AG10803 (cell line): ENCODE measurements around the gene PIK3CD.

ENCODE experiments used
- DNase-seq: peaks from one replicate; pipeline ENCODE4 v3.0.0; 2010; ENCODE audit warnings: low read depth
- H3K4me3 ChIP-seq: 2 replicates; pipeline ENCODE4 v1.5.1; 2011; ENCODE audit warnings: mild to moderate bottlenecking, low read length, control low read depth
- TF ChIP-seq, protein P1 (sequence below): conservative IDR thresholded peaks from 2 replicates; pipeline ENCODE4 v1.5.1; 2011; ENCODE audit warnings: mild to moderate bottlenecking, low read length, control low read depth, inconsistent platforms

Gene PIK3CD

DNA sequence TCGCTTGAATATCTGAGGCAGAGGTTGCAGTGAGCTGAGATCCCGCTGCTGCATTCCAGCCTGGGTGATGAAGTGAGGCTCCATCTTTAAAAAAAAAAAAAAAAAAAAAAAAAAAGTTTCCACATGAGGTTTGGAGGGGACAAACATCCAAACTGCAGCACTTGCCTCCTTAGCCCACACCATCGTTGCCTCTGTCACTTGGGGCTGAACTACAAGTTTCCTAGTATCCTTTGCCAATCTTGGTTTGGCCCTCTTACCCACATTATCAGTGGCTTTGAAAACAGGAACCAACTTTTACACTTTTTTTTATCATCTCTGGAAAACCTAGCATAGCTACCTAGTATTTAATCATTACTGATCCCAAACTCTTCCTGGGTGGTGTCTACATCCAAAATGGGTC lies 113.0 kb downstream of the PIK3CD start:
- no peak for DNase-seq
- H3K4me3 ChIP-seq, result no peak overlapping the region
- TF ChIP-seq, protein P1, sequence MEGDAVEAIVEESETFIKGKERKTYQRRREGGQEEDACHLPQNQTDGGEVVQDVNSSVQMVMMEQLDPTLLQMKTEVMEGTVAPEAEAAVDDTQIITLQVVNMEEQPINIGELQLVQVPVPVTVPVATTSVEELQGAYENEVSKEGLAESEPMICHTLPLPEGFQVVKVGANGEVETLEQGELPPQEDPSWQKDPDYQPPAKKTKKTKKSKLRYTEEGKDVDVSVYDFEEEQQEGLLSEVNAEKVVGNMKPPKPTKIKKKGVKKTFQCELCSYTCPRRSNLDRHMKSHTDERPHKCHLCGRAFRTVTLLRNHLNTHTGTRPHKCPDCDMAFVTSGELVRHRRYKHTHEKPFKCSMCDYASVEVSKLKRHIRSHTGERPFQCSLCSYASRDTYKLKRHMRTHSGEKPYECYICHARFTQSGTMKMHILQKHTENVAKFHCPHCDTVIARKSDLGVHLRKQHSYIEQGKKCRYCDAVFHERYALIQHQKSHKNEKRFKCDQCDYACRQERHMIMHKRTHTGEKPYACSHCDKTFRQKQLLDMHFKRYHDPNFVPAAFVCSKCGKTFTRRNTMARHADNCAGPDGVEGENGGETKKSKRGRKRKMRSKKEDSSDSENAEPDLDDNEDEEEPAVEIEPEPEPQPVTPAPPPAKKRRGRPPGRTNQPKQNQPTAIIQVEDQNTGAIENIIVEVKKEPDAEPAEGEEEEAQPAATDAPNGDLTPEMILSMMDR, result no peak

DNA sequence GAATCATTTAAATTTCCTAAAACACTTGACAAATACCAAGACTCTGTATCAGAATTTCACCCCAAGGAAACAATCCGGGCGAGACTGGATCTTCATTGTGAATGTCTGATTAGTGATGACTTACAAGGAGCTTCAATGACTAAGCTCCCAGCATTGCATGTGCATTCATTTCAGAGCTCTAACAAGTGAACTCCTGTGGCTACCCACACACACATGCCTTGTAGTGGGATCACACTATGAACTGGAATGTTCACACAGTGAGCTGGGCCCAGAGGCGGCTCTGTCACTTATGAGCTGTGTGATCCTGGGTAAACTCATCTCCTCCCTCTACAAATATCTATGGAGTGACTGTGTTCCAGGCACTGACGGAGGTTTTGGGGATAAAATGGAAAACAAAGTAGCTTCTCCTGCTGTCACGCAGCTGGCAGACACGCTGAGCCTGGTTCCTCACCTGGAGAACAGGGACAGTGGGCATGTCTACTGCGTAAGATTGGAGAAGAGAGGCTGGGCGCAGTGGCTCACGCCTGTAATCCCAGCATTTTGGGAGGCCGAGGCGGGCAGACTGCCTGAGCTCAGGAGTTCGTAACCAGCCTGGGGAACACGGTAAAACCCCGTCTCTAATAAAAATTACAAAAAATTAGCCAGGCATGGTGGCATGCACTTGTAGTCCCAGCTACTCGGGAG lies 115.4 kb downstream of the PIK3CD start:
- no peak overlapping the region for H3K4me3 ChIP-seq
- TF ChIP-seq, protein P1, result no peak
- peak; percentile 100 for DNase-seq

DNA sequence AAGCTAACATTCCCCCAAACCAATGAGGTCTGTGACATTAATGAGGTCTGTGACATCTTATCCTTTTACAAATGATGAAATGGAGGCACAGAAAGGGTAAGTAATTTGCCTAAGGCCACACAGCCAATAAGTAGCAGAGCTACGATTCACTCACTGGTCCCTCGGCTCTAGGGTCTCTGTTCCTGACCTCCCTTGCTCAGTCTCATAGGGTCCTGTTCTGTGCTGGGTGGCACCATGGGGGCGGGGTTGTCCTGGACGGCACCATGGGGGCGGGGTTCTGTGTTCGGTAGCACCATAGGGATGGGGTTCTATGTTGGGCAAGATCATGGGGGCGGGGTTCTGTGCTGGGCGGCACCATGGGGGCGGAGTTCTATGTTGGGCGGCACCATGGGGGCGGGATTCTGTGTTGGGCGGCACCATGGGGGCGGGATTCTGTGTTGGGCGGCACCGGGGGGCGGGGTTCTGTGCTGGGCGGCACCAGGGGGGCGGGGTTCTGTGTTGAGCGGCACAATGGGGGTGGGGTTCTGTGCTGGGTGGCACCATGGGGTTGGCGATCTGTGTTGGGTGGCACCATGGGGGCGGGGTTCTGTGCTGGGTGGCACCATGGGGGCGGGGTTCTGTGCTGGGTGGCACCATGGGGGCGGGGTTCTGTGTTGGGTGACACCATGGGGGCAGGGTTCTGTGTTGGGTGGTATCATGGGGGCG lies 116.6 kb downstream of the PIK3CD start:
- DNase-seq, result no peak
- TF ChIP-seq, protein P1, result no peak
- H3K4me3 ChIP-seq, result no peak overlapping the region

DNA sequence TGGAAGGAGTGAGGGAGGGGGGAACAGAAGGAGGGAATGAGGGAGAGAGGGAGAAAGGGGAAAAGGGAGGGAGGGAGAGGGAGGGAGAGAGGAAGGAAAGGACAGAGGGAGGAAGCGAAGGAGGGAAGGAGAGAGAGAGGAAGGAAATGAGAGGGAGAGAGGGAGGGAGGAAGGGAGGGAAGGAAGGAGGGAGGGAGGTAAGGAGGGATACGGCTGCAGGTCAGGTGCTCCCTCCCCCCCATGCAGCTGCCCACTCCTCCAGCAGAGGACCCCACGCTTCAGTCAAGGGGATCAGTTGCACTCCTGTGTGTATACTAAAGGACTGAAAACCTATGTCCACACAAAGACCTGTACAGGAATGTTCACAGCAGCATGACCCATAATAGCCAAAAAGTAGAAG lies 117.5 kb downstream of the PIK3CD start:
- TF ChIP-seq, protein P1, result no peak
- no peak overlapping the region for H3K4me3 ChIP-seq
- DNase-seq, result no peak

DNA sequence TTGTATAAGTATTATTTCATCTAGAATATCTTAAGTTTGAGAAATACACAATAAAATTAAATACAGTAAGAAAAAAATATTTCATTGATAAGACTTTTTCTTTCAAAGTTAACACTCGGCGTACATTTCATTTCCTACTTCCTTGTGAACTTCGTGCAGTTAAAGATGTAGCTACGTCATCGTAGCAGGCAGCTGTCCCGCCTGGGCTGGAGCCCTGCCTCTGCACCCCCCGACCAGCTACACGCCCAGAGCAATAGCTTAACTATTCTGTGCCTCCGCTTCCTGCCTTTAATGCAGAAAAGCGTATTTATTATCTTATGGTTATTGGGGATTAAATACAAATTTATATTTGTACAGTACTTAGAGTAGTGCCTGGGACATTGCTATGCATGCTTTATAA lies 118.8 kb downstream of the PIK3CD start:
- no peak for DNase-seq
- TF ChIP-seq, protein P1, result no peak

DNA sequence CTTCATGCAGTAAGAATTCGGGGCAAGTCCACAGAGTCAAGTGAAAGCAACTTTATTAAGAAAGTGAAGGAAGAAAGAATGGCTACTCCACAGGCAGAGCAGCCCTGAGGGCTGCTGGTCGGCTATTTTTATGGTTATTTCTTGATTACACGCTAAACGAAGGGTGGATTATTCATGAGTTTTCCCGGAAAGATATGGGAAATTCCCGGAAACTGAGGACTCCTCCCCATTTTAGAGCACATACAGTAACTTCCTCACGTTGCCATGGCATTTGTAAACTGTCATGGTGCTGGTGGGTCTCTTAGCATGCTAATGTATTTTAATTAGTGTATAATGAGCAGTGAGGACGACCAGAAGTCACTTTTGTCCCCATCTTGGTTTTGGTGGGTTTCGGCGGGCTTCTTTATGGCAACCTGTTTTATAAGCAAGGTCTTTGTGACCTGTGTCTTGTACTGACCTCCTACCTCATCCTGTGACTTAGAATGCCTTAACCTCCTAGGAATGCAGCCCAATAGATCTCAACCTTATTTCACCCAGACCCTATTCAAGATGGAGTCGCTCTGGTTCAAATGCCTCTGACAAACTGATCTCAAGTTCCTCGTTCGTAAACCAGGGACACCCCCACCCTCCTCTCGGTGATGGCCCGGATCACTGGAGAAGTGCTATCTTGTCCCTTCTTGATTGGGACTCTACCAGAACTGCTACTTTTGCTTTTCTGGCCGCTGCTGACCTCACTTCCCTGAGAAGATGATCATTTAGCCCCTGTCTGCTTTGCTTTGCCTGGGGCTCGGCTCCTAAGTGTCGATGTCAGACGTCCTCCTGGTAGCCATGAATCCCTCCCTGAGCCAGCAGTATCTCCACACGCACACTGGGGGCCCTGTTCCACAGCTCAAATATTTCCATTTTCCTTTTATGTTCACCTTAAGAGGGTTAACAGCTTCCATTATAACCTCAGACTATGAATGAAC lies 123.5 kb downstream of the PIK3CD start:
- TF ChIP-seq, protein P1, result no peak
- no peak overlapping the region for H3K4me3 ChIP-seq
- DNase-seq, result no peak

More for the DNA sequence above, 118.8 kb downstream of the PIK3CD start:
- no peak overlapping the region for H3K4me3 ChIP-seq
